Muscle of back (tissue), 11 donors: Measurements from ENCODE around the gene YTHDF2. TPM values are rescaled to one million over a fixed set of nuclear protein-coding genes. Genes with fewer than 3 reads are reported as not detected.
"Not testable (repeated sequence)": the region's sequence is repeated elsewhere in the genome, so short reads cannot be mapped to it uniquely, and the experiment has no call there.

Experiments
- DNase-seq, 3 donors: peaks; one replicate each; pipeline versions ENCODE4 v3.0.0 to v3.0.0-alpha.2; 2013
- polyA plus RNA-seq, 10 donors: library from polyadenylated mRNA; unstranded; fragments of 120-200 nt; gene quantifications; one replicate each; pipeline ENCODE4 v1.2.1, GENCODE V29; 2013; ENCODE audit not compliant: insufficient read length in 10 of 10

The YTHDF2 gene
- polyA plus RNA-seq, 10 donors: 45.1 to 63.8 (median 52.1) TPM

GRCh38 chr1:28755701-28756100 is 19.0 kb downstream of the YTHDF2 start:
- DNase-seq: no peak

- no peak for DNase-seq
Observed at GRCh38 chr1:28756846-28757245, 20.1 kb downstream of the YTHDF2 start.

GRCh38 chr1:28758420-28758819 is 21.7 kb downstream of the YTHDF2 start:
- DNase-seq: no peak

- DNase-seq: no peak
Observed at GRCh38 chr1:28759257-28759656, 22.5 kb downstream of the YTHDF2 start.

- no peak for DNase-seq
Observed at GRCh38 chr1:28761189-28761588, 24.4 kb downstream of the YTHDF2 start.

GRCh38 chr1:28766532-28767183 is 29.9 kb downstream of the YTHDF2 start:
- DNase-seq: no peak

GRCh38 chr1:28770601-28771165 is 33.9 kb downstream of the YTHDF2 start:
- DNase-seq: no peak

- DNase-seq: not testable (repeated sequence)
Observed at GRCh38 chr1:28771921-28772320, 35.2 kb downstream of the YTHDF2 start.

GRCh38 chr1:28773105-28773504 is 36.4 kb downstream of the YTHDF2 start:
- no peak for DNase-seq

- peak; percentile 43 to 88 (median 82) for DNase-seq
Observed at GRCh38 chr1:28775121-28775942, 38.6 kb downstream of the YTHDF2 start.

- DNase-seq: no peak
Observed at GRCh38 chr1:28776341-28776740, 39.6 kb downstream of the YTHDF2 start.

- no peak for DNase-seq
Observed at GRCh38 chr1:28778021-28778420, 41.3 kb downstream of the YTHDF2 start.

- no peak for DNase-seq
Observed at GRCh38 chr1:28779751-28780408, 43.1 kb downstream of the YTHDF2 start.

GRCh38 chr1:28781305-28781704 is 44.6 kb downstream of the YTHDF2 start:
- no peak for DNase-seq

GRCh38 chr1:28782011-28782410 is 45.3 kb downstream of the YTHDF2 start:
- no peak for DNase-seq

- DNase-seq: no peak
Observed at GRCh38 chr1:28783363-28783762, 46.6 kb downstream of the YTHDF2 start.

- DNase-seq: no peak
Observed at GRCh38 chr1:28789412-28789811, 52.7 kb downstream of the YTHDF2 start.

- no peak for DNase-seq
Observed at GRCh38 chr1:28789816-28790215, 53.1 kb downstream of the YTHDF2 start.

- DNase-seq: no peak
Observed at GRCh38 chr1:28790377-28791035, 53.8 kb downstream of the YTHDF2 start.

- DNase-seq: not testable (repeated sequence)
Observed at GRCh38 chr1:28791929-28792328, 55.2 kb downstream of the YTHDF2 start.

GRCh38 chr1:28792644-28793121 is 55.9 kb downstream of the YTHDF2 start:
- no peak for DNase-seq

GRCh38 chr1:28794582-28794981 is 57.8 kb downstream of the YTHDF2 start:
- not testable (repeated sequence) for DNase-seq
